Measurements from ENCODE around the gene SLC49A4. TPM values are rescaled to one million over a fixed set of nuclear protein-coding genes. Genes with fewer than 3 reads are reported as not detected.

Gene SLC49A4
- total RNA-seq, 2 experiments from 2014 or later: 1.4 to 2.2 TPM

DNA sequence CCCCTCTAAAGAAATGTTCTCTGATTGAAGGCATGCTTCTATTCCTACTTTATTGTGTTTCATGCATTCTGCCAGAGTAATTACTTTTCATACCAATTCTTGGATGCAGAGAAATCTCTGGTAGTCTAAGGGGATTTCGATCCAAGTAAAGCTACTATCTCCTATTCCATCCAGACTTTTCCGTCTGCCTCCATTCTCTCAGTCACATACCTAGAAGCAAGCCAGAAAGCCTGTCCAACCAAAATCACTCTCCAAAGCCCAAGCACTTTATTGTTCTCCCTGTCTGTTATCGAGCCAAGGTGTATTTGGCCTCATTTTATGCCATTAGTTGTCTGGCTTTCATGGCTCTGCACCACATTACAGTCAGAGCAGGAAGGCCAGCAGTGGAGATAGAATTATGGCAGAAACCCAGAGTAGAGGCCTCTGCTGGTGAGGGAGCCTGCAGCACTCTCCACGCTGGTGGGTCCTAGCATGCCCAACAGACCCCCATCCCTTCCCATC is 95.9 kb downstream of the SLC49A4 start:
- Mint-ChIP-seq H3K9me3 (ENCODE audit: low read depth) (no peaks in the 10 kb centered on the region), H3K27me3 (no peaks in the 10 kb centered on the region), H3K4me3 (no peak overlapping the region), H3K27ac (no peak overlapping the region), H3K36me3 (ENCODE audit: low read depth) (no peaks in the 10 kb centered on the region), H3K4me1 (peaks cover 14% of the 10 kb centered on the region)
- ATAC-seq (no peak), DNase-seq (no peak)
- ChIA-PET CTCF (no interaction called here), POLR2A (interaction anchor here (0.6 kb wide), 1 partner anchor 8 kb away, joined by 3 read pairs; no protein-coding TSS in a partner anchor)
- intact Hi-C loops (cut with DNase I, micrococcal nuclease): no loop called here

DNA sequence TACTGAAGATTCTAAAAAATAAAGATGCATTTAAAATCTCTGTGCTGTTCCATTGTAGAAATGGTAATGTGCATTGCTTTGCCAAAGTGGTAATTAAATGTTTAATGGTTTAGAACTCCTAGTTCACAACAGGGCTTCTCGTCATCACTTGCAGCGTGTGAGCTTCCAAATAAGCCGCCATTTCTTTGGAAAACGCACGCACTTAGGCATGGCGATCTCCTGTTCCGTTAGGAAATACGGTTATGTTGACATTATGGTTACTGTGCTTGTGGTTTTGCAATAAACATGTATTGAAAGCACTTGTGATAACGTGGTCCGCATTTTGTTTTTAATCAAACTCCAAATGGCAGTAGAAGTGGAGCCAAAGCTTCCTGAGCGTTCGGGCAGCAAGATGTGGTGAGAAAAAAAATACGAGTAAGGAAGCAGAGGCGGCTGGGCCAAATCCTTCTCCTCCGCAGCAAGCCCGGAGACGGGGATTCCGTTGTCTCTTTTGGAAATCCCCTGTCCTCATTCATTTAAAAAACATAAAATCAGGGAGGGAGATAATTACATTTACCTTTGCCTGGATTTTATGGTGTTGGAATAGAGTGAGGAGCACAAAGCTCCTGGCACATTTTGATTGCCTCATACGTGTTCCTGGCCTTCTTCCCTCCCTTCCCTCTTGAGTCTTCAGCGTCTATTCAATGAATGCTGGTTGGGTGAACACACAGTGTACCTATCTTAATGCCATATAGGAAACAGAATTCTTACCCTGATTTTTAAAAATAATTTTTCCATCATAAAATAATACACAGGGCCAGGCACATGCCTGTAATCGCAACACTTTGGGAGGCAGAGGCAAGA is 97.5 kb downstream of the SLC49A4 start:
- intact Hi-C loops (cut with DNase I, micrococcal nuclease): no loop called here
- no peak overlapping the region for H3K27ac Mint-ChIP-seq
- H3K9me3 Mint-ChIP-seq (ENCODE audit: low read depth): no peaks in the 10 kb centered on the region
- no peaks in the 10 kb centered on the region for H3K36me3 Mint-ChIP-seq (ENCODE audit: low read depth)
- no peaks in the 10 kb centered on the region for H3K27me3 Mint-ChIP-seq
- POLR2A ChIA-PET: no interaction called here
- no peak for ATAC-seq
- peaks cover 14% of the 10 kb centered on the region for H3K4me1 Mint-ChIP-seq
- no peak overlapping the region for H3K4me3 Mint-ChIP-seq
- DNase-seq: no peak
- CTCF ChIA-PET: no interaction called here

DNA sequence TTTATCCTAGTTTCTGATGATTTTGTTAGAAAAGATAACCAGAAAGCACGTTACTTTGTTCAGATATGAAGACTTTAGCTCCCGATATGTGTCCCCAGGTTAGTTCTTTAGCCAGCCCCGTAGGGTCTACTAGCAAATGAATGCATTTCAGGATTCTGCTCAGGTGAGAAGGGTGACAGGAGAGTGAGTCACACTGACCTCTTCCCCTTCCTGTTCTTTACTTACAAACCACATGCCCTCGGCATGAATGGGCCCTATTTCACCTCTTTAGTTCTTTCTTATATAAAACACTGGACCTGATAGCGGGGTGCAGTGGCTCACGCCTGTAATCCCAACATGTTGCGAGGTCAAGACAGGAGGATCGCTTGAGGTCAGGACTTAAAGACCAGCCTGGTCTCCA is 98.4 kb downstream of the SLC49A4 start:
- Mint-ChIP-seq H3K36me3 (ENCODE audit: low read depth) (no peaks in the 10 kb centered on the region), H3K9me3 (ENCODE audit: low read depth) (no peaks in the 10 kb centered on the region), H3K27me3 (no peaks in the 10 kb centered on the region), H3K4me3 (no peak overlapping the region), H3K4me1 (peaks cover 14% of the 10 kb centered on the region), H3K27ac (no peak overlapping the region)
- ChIA-PET POLR2A (no interaction called here), CTCF (interaction anchor here (0.6 to 0.9 kb wide), 2 partner anchors 138 to 521 kb away, joined by 3 to 4 read pairs; no protein-coding TSS in a partner anchor)
- intact Hi-C loops (cut with DNase I, micrococcal nuclease): no loop called here
- no peak for DNase-seq
- ATAC-seq: peak; percentile 82

DNA sequence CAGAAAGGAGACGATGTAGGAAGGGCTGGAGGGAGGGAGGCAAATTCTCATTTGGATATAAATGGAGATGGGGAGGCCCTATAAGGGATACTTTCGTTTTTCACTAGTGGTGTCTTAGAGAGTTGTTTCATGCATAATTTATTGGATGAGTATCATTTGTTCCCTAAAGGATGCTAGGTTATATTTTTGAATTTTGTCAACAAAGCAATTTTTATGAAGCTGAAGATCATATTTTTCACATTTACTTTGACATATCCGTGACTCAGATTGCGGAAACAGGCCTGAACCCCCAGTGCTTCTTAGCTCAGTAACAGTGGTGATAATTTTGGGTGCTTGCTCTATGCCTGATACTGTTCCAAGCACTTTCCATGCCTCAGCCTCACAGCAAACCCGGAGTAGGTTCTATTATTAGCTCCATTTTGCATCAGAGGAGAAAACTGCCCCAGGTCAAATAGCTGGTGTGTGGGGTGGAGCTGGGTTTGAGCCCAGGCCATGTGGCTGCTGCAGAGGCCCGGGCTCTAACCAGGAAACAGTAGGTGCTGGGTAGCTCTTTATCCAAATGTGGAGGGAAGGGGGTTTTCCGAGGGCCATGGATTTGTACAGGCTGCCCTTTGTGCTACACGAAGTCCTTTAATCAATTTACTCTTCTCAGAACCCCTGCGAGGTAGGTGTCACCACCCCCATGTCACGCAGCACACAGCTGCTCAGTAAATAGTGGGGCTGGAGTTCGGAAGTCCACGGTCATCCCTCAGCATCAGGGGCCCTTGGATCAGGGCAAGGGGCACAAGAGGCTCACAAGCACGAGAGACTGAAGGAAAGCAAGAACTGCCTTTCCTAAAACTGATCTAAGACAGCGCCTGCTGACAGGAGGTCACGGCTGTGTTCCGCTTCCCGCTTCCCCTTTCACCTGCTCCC is 99.1 kb downstream of the SLC49A4 start:
- ChIA-PET POLR2A (no interaction called here), CTCF (interaction anchor here (0.6 to 0.9 kb wide), 3 partner anchors 32 to 522 kb away, joined by 3 to 4 read pairs (median 3); no protein-coding TSS in a partner anchor)
- Mint-ChIP-seq H3K27ac (no peak overlapping the region), H3K36me3 (ENCODE audit: low read depth) (no peaks in the 10 kb centered on the region), H3K9me3 (ENCODE audit: low read depth) (no peaks in the 10 kb centered on the region), H3K4me1 (peaks cover 14% of the 10 kb centered on the region), H3K27me3 (peaks cover 4% of the 10 kb centered on the region), H3K4me3 (no peak overlapping the region)
- intact Hi-C loops (cut with DNase I, micrococcal nuclease): no loop called here
- no peak for ATAC-seq
- no peak for DNase-seq

DNA sequence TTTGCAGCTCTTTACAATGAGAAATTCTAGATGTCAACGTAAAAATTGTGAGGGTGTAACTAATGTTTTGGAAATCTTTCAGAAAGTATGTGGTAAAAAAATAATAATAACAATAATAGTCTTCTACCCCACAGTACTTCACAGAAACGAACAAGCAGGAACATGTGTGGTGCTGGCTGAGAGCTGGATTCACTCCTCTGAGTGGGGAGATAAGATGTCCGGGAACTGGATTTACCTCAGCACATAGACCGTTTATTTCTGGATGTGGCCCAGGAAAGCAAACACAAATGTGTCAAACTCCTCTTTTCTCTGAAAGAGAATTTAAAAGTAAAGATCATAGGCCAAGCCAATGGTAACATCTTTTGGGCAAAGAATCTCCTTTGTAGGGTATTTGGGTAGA is 103.4 kb downstream of the SLC49A4 start:
- Mint-ChIP-seq H3K36me3 (ENCODE audit: low read depth) (no peaks in the 10 kb centered on the region), H3K4me1 (peaks cover 5% of the 10 kb centered on the region), H3K9me3 (ENCODE audit: low read depth) (no peaks in the 10 kb centered on the region), H3K27ac (no peak overlapping the region), H3K4me3 (no peak overlapping the region), H3K27me3 (peaks cover 5% of the 10 kb centered on the region)
- ChIA-PET CTCF (interaction anchor here (0.8 kb wide), 1 partner anchor 240 kb away, joined by 3 read pairs; no protein-coding TSS in a partner anchor), POLR2A (no interaction called here)
- DNase-seq: no peak
- intact Hi-C loops (cut with DNase I, micrococcal nuclease): no loop called here
- no peak for ATAC-seq

DNA sequence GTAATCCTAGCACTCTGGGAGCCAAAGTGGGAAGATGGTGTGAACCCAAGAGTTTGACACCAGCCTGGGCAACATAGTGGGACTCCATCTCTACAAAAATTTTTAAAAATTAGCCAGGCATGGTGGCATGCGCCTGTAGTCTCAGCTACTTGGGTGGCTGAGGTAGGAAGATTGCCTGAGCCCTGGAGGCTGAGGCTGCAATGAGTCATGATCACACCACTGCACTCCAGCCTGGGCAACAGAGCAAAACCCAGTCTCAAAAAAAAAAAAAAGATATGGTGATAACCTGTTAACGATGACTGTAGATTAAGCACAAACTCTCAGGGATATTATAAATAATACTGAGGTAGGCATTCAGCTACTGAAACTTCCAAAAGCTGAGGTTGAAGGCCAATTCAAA is 107.5 kb downstream of the SLC49A4 start:
- Mint-ChIP-seq H3K4me3 (no peak overlapping the region), H3K36me3 (ENCODE audit: low read depth) (no peaks in the 10 kb centered on the region), H3K9me3 (ENCODE audit: low read depth) (peaks cover 2% of the 10 kb centered on the region), H3K27ac (no peak overlapping the region), H3K4me1 (no peaks in the 10 kb centered on the region), H3K27me3 (peaks cover 13% of the 10 kb centered on the region)
- intact Hi-C loops (cut with DNase I, micrococcal nuclease): no loop called here
- ATAC-seq: no peak
- no peak for DNase-seq
- ChIA-PET CTCF (interaction anchor here (1.4 kb wide), 1 partner anchor 19 kb away, joined by 6 read pairs; no protein-coding TSS in a partner anchor), POLR2A (no interaction called here)

DNA sequence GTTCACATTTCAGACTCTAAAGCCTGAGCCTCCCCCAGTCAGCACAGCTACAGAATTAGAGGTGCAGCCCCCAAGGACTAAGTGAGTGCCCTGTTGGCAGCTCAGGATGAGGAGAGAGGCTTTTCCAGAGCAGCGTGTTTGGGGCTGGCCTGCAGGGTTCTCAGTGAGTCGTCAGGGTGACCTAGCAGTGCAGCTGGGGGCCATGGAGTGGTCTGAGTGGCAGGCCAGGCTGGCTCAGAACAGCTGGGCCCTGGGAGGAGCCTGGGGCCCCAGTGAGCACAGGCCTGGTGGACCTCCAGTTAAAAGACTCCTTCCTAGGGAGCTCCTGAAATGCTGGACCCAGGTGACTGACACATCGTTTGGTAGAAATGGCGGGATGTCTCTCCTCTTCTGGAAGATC is 108.3 kb downstream of the SLC49A4 start:
- Mint-ChIP-seq H3K4me1 (no peaks in the 10 kb centered on the region), H3K4me3 (no peak overlapping the region), H3K36me3 (ENCODE audit: low read depth) (no peaks in the 10 kb centered on the region), H3K27ac (no peak overlapping the region), H3K9me3 (ENCODE audit: low read depth) (peaks cover 2% of the 10 kb centered on the region), H3K27me3 (peaks cover 13% of the 10 kb centered on the region)
- no peak for DNase-seq
- intact Hi-C loops (cut with DNase I, micrococcal nuclease): no loop called here
- ChIA-PET CTCF (interaction anchor here (0.8 to 1.4 kb wide), 2 partner anchors 20 to 148 kb away, joined by 3 to 6 read pairs; no protein-coding TSS in a partner anchor), POLR2A (interaction anchor here (0.5 kb wide), 1 partner anchor 502 kb away, joined by 5 read pairs; no protein-coding TSS in a partner anchor)
- no peak for ATAC-seq

DNA sequence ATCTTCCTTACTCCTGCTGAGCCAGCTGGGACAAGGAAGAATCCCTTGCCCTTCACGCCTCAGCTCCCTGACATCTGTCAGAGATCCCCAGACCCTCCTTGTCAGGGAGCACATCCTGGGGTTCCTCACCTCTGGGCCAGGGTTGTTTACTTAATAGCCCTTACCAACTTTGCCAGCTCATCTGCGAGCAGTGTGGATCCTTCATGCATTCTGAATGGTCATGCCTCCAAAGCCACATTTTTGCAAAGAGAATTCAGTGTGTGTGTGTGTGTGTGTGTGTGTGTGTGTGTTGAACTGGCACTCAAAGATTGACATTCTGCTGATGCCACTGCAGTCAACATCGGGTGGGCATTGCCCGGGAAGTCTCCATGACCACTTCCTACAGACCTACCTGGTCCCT is 112.6 kb downstream of the SLC49A4 start:
- Mint-ChIP-seq H3K9me3 (ENCODE audit: low read depth) (peaks cover 2% of the 10 kb centered on the region), H3K36me3 (ENCODE audit: low read depth) (no peaks in the 10 kb centered on the region), H3K27ac (no peak overlapping the region), H3K4me1 (no peaks in the 10 kb centered on the region), H3K27me3 (peaks cover 12% of the 10 kb centered on the region), H3K4me3 (no peak overlapping the region)
- ChIA-PET CTCF (interaction anchor here (0.8 to 1.6 kb wide), 2 partner anchors 34 to 154 kb away, joined by 3 to 5 read pairs; no protein-coding TSS in a partner anchor), POLR2A (no interaction called here)
- ATAC-seq (no peak), DNase-seq (no peak)
- intact Hi-C loops (cut with DNase I, micrococcal nuclease): no loop called here

DNA sequence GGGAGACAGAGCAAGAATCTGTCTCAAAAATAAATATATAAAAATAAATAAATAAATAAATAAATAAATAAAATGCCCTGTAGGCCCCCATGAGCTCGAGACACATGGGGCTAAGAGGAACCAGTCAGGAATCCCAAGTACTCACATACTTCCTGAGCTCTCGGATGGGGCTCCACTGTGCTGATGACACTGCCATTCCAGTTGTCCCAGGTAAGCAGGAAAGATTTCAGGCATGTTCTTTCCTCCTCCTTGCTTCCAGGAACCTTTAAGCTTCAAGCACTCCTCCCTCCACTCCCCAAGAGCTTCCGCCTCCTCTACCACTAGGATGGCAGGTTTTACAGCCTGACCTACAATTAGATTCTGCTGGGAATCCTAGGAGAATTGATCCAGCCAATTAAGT is 113.4 kb downstream of the SLC49A4 start:
- Mint-ChIP-seq H3K4me3 (no peak overlapping the region), H3K27ac (no peak overlapping the region), H3K9me3 (ENCODE audit: low read depth) (peaks cover 2% of the 10 kb centered on the region), H3K27me3 (peaks cover 13% of the 10 kb centered on the region), H3K4me1 (no peaks in the 10 kb centered on the region), H3K36me3 (ENCODE audit: low read depth) (no peaks in the 10 kb centered on the region)
- ATAC-seq (no peak), DNase-seq (no peak)
- POLR2A ChIA-PET: no interaction called here
- CTCF ChIA-PET: no interaction called here
- intact Hi-C loops (cut with DNase I, micrococcal nuclease): no loop called here

DNA sequence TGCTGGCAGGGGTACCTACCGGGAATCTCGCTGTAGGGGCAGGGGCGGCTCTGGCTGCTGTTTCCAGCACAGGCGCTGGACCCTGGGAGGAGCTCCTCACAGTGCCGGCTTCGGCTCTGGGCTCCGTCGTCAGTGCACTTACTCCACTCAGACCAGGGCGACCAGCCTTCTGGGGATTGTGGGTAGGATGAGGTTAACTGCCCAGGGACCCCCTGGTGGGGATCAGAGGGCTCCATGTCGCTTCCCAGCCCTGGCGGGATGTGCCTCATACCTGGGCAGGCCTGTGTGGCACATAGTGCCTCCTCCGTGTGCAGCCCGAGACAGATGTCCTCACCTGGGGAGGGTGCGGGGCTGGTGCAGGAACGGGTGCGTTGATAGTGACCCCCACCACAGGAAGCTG is 117.0 kb downstream of the SLC49A4 start:
- no peak for ATAC-seq
- ChIA-PET CTCF (no interaction called here), POLR2A (no interaction called here)
- Mint-ChIP-seq H3K9me3 (ENCODE audit: low read depth) (no peaks in the 10 kb centered on the region), H3K27me3 (peaks cover 6% of the 10 kb centered on the region), H3K4me3 (no peak overlapping the region), H3K36me3 (ENCODE audit: low read depth) (no peaks in the 10 kb centered on the region), H3K27ac (no peak overlapping the region), H3K4me1 (peaks cover 8% of the 10 kb centered on the region)
- intact Hi-C loops (cut with DNase I, micrococcal nuclease): no loop called here
- no peak for DNase-seq

DNA sequence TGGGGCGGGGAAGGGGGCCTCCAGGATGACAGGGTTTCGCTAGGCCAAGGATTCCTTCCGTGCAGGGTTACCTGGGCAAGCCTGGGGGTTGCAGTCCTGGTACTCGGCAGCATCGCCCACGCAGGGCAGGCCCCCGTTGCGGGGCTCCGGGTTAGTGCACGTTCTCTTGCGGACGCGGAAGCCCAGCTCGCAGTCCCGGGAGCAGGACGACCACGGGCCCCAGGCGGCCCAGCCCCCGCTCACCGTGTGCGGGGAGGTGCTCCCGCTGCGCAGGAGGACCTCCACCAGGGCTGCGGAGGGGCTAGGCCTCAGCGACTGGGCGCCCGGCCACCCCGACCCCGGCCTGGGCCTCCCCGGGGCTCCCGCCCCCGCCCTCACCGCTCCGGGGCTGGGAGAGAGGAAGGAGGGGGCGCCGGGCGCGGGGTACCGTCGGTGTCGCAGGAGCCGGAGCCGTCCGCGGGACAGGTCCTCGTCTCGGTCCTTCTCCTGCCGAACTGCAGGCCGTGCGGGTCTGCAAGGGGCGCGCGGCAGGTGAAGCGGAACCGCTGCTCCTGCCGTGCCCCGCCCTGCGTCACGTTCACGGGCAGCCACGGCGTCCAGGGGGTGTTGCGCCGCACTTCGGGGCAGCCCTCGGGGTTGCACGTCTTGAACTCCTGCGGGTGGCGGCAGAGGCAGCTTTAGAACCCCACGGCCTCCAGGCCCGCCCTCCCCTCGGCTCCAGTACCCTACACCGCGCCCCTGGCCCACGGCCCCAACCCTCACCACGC is 118.1 kb downstream of the SLC49A4 start:
- ATAC-seq (no peak), DNase-seq (no peak)
- H3K27ac Mint-ChIP-seq: no peak overlapping the region
- H3K4me1 Mint-ChIP-seq: peaks cover 8% of the 10 kb centered on the region
- H3K27me3 Mint-ChIP-seq: peaks cover 6% of the 10 kb centered on the region
- CTCF ChIA-PET: no interaction called here
- no peak overlapping the region for H3K4me3 Mint-ChIP-seq
- POLR2A ChIA-PET: no interaction called here
- no peaks in the 10 kb centered on the region for H3K9me3 Mint-ChIP-seq (ENCODE audit: low read depth)
- no peaks in the 10 kb centered on the region for H3K36me3 Mint-ChIP-seq (ENCODE audit: low read depth)
- intact Hi-C loops (cut with DNase I, micrococcal nuclease): no loop called here
